Measurements from ENCODE around the gene EGFL7.

Gene EGFL7

GRCh38 chr9:136645352-136645902 is 17.3 kb upstream of the EGFL7 start:
- peak; percentile 24 for DNase-seq

GRCh38 chr9:136645903-136646754 is 16.6 kb upstream of the EGFL7 start:
- DNase-seq: peak; percentile 79

GRCh38 chr9:136646827-136647711 is 15.6 kb upstream of the EGFL7 start:
- peak; percentile 24 for DNase-seq

GRCh38 chr9:136648751-136649150 is 14.0 kb upstream of the EGFL7 start:
- DNase-seq: peak; percentile 66

GRCh38 chr9:136650021-136650420 is 12.7 kb upstream of the EGFL7 start:
- DNase-seq: no peak

GRCh38 chr9:136650648-136651047 is 12.1 kb upstream of the EGFL7 start:
- no peak for DNase-seq

DNA sequence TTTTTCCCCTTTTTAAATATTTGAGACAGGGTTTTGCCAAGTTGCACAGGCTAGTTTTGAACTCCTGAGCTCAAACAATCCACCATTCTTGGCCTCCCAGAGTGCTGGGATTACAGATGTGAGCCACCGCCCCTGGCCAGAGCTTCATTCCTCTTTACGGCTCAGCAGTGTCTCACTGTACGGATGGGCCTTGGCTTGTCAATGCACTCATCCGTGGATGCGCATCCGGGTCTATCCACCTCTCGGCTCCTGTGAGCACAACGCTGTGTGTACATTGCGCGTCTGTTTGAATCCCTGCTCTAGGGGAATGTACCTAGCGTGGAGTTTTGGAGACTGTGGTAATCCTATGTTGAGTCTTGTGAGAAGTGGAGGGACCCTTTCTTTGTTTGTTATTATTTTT is 10.9 kb upstream of the EGFL7 start:
- no peak for DNase-seq

GRCh38 chr9:136653323-136654079 is 9.2 kb upstream of the EGFL7 start:
- DNase-seq: no peak

DNA sequence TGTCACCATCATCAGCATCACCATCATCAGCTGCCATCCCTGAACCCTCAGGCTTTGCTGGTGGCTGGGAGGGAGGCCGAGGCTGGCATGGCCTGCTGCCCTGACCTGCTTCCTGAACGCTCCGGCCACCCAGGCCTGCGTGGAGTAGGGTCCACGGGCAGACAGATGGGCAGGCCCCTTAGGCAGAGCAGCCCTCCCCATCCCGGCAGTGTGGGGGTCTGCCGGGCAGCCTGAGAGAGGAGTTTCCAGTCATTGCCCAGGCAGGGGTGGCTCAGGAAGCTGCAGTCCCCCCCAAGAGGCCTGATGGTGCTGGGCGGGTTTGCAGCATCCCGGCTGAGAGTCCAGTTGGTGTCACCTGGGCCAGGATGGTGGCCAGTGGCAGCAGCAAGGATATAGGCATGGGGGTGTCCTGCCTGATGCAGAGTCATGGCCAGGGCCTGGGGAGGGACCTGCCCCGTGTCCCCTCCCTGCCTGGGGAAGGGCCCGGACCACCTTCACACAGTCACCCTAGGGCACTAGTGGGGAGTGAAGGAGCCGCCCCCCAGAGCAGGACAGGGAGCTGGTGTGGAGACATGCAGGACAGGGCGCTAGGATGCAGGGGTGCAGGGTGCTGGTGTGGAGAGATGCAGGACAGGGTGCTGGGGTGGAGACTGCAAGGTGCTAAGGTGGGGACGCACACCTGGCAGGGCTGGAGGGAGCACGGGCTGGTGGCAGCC is 7.7 kb upstream of the EGFL7 start:
- peak; percentile 17 for DNase-seq

GRCh38 chr9:136655536-136656182 is 7.1 kb upstream of the EGFL7 start:
- peak; percentile 61 for DNase-seq

GRCh38 chr9:136656183-136656738 is 6.5 kb upstream of the EGFL7 start:
- DNase-seq: peak; percentile 25

DNA sequence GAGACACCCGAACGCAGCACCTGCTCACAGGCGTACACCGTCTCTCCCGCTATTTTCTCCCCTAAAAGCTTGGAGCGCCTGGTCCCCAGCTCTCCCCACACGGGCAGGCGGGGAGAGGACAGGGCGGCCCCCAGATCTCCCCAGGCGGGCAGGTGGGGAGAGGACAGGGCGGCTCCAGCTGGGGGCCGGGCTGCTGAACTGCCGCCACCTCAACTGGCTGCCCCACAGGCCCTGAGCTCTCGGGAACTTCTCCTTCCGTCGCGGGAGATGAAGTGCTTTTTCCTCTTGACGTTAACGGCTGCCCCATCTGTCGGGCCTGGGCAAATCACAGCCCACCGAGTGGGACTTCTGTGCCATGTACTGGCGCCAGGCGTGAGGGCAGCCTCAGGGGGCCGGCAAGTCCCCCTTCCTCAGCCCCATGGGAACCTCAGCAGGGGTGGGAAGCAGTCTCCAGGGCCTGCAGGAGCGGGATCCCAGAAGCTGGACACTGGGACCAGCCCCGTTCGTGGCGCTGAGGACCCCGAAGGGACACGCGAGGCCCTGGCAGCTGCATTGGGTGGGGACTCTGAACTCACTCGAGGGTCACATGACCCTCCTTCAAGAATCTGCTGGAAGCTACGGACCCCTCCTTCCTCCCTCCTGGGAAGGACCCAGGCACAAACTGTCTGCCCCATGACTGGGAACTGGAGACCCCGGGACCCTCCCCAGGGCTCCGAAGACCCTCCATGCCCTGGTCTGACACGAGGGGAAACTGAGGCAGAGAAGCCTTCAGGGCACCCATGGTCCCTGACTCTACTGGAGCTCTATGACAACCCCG is 5.7 kb upstream of the EGFL7 start:
- peak; percentile 25 for DNase-seq

GRCh38 chr9:136657974-136658848 is 4.5 kb upstream of the EGFL7 start:
- no peak for DNase-seq

GRCh38 chr9:136658849-136659535 is 3.7 kb upstream of the EGFL7 start:
- peak; percentile 24 for DNase-seq

DNA sequence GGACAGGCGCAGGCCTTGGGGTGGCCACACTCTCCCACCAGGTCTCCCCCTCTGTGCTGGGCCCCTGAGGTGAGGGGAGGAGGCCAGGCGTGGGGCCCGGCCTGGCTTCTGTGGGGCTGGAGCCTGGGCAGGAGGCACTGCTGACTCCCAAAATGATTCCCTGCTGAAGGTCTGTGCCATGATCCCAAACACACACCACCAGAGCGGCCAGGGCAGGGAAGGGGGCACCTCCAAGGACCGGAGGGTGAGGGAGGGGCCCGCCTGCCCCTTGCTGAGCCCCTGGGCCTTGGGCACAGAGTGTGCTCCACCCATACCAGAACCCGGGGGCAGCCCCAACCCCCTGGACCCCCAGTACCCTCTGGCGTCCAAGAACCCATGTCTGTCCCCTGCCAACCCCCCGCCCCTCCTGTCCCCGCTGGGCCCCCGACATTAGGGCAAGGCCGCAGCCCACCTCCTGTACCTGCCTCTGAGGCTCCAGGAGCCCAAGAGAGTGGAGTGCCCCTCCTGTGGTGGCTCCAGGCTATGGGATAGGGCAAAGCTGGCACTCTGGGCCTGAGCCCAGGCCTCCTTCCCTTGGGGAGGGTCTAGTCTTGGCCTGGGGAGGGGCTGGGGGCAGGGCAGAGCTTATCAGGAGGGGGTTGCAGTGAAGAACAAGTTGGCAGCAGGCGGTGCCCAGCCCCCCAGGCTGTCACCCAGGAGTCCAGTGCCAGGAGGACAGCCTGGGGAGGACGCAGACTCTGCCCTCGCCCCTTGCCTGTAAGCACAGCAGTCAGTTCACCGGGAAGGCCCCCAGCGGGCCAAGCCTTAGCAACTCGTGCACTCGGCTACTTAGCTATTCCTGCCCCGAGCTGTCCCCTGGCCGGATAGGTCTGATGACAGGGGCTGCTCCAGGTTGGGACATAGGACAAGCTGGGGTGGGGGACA is 2.6 kb upstream of the EGFL7 start:
- DNase-seq: peak; percentile 16

GRCh38 chr9:136660971-136661550 is 1.7 kb upstream of the EGFL7 start:
- DNase-seq: no peak

All from right hindlimb (tissue), 1 donor.